ENCODE data around the gene SOX6. TPM values are rescaled to one million over a fixed set of nuclear protein-coding genes. Genes with fewer than 3 reads are reported as not detected.

The SOX6 gene
- total RNA-seq, 1 donor from 2014 or later: 13.2 TPM

DNA sequence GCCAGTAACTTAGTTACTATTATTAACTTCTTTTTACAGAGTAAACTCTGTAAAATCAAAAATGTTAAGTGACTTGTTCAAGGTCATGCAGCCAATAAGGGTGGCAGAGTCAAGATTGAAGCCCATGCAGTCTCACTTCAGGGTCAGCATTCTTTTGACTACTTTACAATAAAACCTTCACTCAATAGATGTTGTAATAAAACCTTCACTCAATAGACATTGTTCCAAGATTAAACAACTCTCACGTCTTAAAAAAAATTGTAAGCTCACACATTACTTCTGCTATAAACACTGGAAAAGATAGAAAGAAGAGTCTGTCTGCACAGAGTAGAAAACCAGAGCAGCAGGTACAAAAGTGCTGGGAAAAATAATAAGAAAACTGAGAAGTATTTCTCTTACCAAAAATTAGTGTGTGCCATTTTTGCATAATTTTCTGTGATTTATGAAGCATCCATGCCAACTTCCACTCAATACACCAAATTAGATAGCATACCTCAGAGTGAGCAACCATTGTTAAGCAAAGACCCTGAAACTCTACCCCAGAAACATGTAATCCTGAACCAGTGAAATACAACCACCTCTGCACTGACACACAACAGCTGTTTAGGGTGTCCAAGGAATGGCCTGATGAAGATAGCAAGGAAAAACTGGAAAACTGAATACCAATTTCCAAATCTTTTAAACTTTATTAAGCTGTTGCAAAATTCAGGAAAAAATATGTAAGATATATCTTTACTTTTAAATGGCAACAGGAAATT lies 4.9 kb upstream of the SOX6 start:
- H3K27me3 ChIP-seq (ENCODE audit: insufficient read depth, low read length): no peaks in the 10 kb centered on the region
- H3K4me1 ChIP-seq (ENCODE audit: insufficient read depth, low read length): peaks cover 1% of the 10 kb centered on the region
- H3K4me3 ChIP-seq (ENCODE audit: insufficient read depth, low read depth, low read length): no peak overlapping the region
- H3K36me3 ChIP-seq (ENCODE audit: insufficient read depth, low read length): no peaks in the 10 kb centered on the region
- Mint-ChIP-seq H3K4me3 (ENCODE audit: unreplicated experiment) (no peak overlapping the region), H3K36me3 (ENCODE audit: low read depth, unreplicated experiment) (no peaks in the 10 kb centered on the region), H3K4me1 (ENCODE audit: low read depth, unreplicated experiment) (peaks cover 15% of the 10 kb centered on the region), H3K9me3 (ENCODE audit: unreplicated experiment) (no peaks in the 10 kb centered on the region), H3K27ac (ENCODE audit: unreplicated experiment) (no peak overlapping the region), H3K27me3 (ENCODE audit: low read depth, unreplicated experiment) (no peaks in the 10 kb centered on the region)
- H3K9me3 ChIP-seq (ENCODE audit: insufficient read depth, low read depth, low read length): no peaks in the 10 kb centered on the region
- H3K27ac ChIP-seq (ENCODE audit: low read depth, low read length): no peak overlapping the region
- TF ChIP-seq EZH2 (IDR thresholded peaks at IDR 0.05; ENCODE audit: insufficient read depth, low read length): no peak
- TF ChIP-seq, protein P1, sequence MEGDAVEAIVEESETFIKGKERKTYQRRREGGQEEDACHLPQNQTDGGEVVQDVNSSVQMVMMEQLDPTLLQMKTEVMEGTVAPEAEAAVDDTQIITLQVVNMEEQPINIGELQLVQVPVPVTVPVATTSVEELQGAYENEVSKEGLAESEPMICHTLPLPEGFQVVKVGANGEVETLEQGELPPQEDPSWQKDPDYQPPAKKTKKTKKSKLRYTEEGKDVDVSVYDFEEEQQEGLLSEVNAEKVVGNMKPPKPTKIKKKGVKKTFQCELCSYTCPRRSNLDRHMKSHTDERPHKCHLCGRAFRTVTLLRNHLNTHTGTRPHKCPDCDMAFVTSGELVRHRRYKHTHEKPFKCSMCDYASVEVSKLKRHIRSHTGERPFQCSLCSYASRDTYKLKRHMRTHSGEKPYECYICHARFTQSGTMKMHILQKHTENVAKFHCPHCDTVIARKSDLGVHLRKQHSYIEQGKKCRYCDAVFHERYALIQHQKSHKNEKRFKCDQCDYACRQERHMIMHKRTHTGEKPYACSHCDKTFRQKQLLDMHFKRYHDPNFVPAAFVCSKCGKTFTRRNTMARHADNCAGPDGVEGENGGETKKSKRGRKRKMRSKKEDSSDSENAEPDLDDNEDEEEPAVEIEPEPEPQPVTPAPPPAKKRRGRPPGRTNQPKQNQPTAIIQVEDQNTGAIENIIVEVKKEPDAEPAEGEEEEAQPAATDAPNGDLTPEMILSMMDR (IDR thresholded peaks at IDR 0.05; ENCODE audit: insufficient read depth, low read depth, low read length): no peak
- no peaks in the 10 kb centered on the region for H4K20me1 ChIP-seq (ENCODE audit: insufficient read depth, low read length)
- H2AFZ ChIP-seq (ENCODE audit: low read depth, low read length): no peak overlapping the region
- H3K79me2 ChIP-seq (ENCODE audit: insufficient read depth, low read length): no peaks in the 10 kb centered on the region
- no peak for DNase-seq (ENCODE audit: low read depth)
- no peak overlapping the region for H3K4me2 ChIP-seq (ENCODE audit: low read length)
- H3K9ac ChIP-seq (ENCODE audit: low read length): no peak overlapping the region
- FAIRE-seq: no peak

DNA sequence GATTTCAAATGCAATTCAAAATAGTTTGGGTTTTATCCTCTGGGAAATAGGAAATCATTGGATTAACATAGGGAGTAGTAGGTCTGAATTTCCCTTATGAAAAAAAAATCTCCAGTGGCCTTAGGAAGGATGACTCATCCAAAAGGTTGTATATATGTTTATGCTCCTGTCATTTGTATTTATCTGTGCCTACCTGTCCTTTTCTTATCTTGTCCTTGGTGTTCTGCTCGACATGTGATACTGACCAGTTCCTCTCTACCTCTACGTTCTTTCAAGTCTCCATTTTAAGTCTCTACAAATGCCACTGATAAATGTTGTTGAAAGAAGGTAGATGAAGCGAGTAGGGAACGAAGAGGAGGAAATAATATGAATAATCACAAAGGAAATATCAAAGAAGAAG lies 3.0 kb upstream of the SOX6 start:
- Histone ChIP-seq H3K27ac (ENCODE audit: low read depth, low read length) (no peak overlapping the region), H3K79me2 (ENCODE audit: insufficient read depth, low read length) (no peaks in the 10 kb centered on the region), H4K20me1 (ENCODE audit: insufficient read depth, low read length) (no peaks in the 10 kb centered on the region), H3K4me2 (ENCODE audit: low read length) (no peak overlapping the region), H3K27me3 (ENCODE audit: insufficient read depth, low read length) (no peaks in the 10 kb centered on the region), H3K36me3 (ENCODE audit: insufficient read depth, low read length) (no peaks in the 10 kb centered on the region), H2AFZ (ENCODE audit: low read depth, low read length) (no peak overlapping the region), H3K4me1 (ENCODE audit: insufficient read depth, low read length) (peaks cover 6% of the 10 kb centered on the region), H3K4me3 (ENCODE audit: insufficient read depth, low read depth, low read length) (no peak overlapping the region), H3K9ac (ENCODE audit: low read length) (no peak overlapping the region), H3K9me3 (ENCODE audit: insufficient read depth, low read depth, low read length) (no peaks in the 10 kb centered on the region)
- no peaks in the 10 kb centered on the region for H3K9me3 Mint-ChIP-seq (ENCODE audit: unreplicated experiment)
- TF ChIP-seq EZH2 (IDR thresholded peaks at IDR 0.05; ENCODE audit: insufficient read depth, low read length): no peak
- TF ChIP-seq, protein P1 (IDR thresholded peaks at IDR 0.05; ENCODE audit: insufficient read depth, low read depth, low read length): no peak
- no peaks in the 10 kb centered on the region for H3K27me3 Mint-ChIP-seq (ENCODE audit: low read depth, unreplicated experiment)
- H3K4me3 Mint-ChIP-seq (ENCODE audit: unreplicated experiment): no peak overlapping the region
- peaks cover 30% of the 10 kb centered on the region for H3K4me1 Mint-ChIP-seq (ENCODE audit: low read depth, unreplicated experiment)
- H3K27ac Mint-ChIP-seq (ENCODE audit: unreplicated experiment): no peak overlapping the region
- DNase-seq (ENCODE audit: low read depth) (no peak), FAIRE-seq (no peak)
- H3K36me3 Mint-ChIP-seq (ENCODE audit: low read depth, unreplicated experiment): no peaks in the 10 kb centered on the region

DNA sequence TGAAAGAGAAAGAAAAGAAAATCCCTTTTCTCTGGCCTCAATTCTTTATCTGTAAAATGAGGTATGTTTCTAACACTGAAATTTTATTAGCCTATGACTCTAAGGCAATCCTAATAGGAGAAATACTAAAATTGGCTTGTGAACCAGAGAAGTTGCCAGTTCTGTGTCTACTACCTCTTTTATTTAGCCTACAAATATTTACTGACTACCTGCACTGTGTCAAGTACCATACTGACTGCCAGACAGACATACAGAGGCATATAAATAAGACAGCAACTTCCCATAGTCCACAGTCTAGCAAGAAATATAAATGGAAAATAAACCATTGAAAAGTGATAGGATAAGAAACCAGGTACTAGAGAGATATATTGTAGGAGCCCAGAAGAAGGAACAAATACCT lies 2.4 kb upstream of the SOX6 start:
- Mint-ChIP-seq H3K9me3 (ENCODE audit: unreplicated experiment) (no peaks in the 10 kb centered on the region), H3K27ac (ENCODE audit: unreplicated experiment) (no peak overlapping the region), H3K4me3 (ENCODE audit: unreplicated experiment) (no peak overlapping the region), H3K4me1 (ENCODE audit: low read depth, unreplicated experiment) (peaks cover 31% of the 10 kb centered on the region), H3K27me3 (ENCODE audit: low read depth, unreplicated experiment) (no peaks in the 10 kb centered on the region), H3K36me3 (ENCODE audit: low read depth, unreplicated experiment) (no peaks in the 10 kb centered on the region)
- H2AFZ ChIP-seq (ENCODE audit: low read depth, low read length): no peak overlapping the region
- DNase-seq (ENCODE audit: low read depth): no peak
- H3K4me3 ChIP-seq (ENCODE audit: insufficient read depth, low read depth, low read length): no peak overlapping the region
- H3K36me3 ChIP-seq (ENCODE audit: insufficient read depth, low read length): no peaks in the 10 kb centered on the region
- no peak overlapping the region for H3K27ac ChIP-seq (ENCODE audit: low read depth, low read length)
- FAIRE-seq: no peak
- no peaks in the 10 kb centered on the region for H3K79me2 ChIP-seq (ENCODE audit: insufficient read depth, low read length)
- peaks cover 6% of the 10 kb centered on the region for H3K4me1 ChIP-seq (ENCODE audit: insufficient read depth, low read length)
- H3K9ac ChIP-seq (ENCODE audit: low read length): no peak overlapping the region
- H4K20me1 ChIP-seq (ENCODE audit: insufficient read depth, low read length): no peaks in the 10 kb centered on the region
- no peaks in the 10 kb centered on the region for H3K27me3 ChIP-seq (ENCODE audit: insufficient read depth, low read length)
- TF ChIP-seq, protein P1 (IDR thresholded peaks at IDR 0.05; ENCODE audit: insufficient read depth, low read depth, low read length): no peak
- TF ChIP-seq EZH2 (IDR thresholded peaks at IDR 0.05; ENCODE audit: insufficient read depth, low read length): no peak
- H3K4me2 ChIP-seq (ENCODE audit: low read length): no peak overlapping the region
- H3K9me3 ChIP-seq (ENCODE audit: insufficient read depth, low read depth, low read length): no peaks in the 10 kb centered on the region

Measured in astrocyte (in vitro differentiated cells and primary cell).